ENCODE data around the gene DIP2B.

DNA sequence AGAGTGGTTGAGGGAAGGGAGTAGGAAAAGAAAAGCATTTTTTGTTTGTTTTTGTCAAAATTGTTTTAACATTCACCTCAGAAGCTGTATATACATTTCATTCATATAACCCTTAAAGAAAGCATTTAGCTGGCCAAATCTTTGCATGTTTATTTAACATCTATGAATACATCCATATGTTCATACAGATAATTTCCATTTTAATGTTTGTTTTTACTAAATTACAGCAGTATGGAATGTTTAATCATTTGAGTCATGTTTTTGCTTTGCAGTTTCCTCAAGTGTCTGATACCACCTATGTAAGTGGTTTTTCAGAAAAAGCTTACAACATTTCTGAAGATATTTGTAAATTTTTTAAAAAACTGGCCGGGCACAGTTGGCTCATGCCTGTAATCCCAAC is 174.8 kb downstream of the DIP2B start:
- TF ChIP-seq EZH2 (IDR thresholded peaks at IDR 0.05) (no peak), POLR2AphosphoS5 (IDR thresholded peaks at IDR 0.05; ENCODE audit: borderline replicate concordance, low read depth, low read length) (no peak), FOXP2 (optimal IDR thresholded peaks at IDR 0.05; ENCODE audit: control extremely low read depth, extremely low read length, insufficient read depth) (no peak)
